SU-DHL-6 (cell line): ENCODE measurements around the gene C3orf18.

Source experiments
- H2AFZ ChIP-seq: fragments of 200-600 bp; sonication (generic); 2 replicates; pipeline ENCODE4 v1.6.1; 2014; ENCODE audit warnings: low read depth, mild to moderate bottlenecking, moderate library complexity, mixed read lengths, antibody characterized with exemption, low read length; ENCODE audit not compliant: severe bottlenecking
- H3F3A ChIP-seq: fragments of 200-600 bp; shearing (Covaris generic); 2 replicates; pipeline ENCODE4 v1.6.0; 2016; ENCODE audit warnings: antibody characterized with exemption, mild to moderate bottlenecking; ENCODE audit not compliant: insufficient read depth
- H3K27ac ChIP-seq: fragments of 200-600 bp; sonication (generic); 2 replicates; pipeline ENCODE4 v1.5.1; 2016; ENCODE audit warnings: low read depth, mild to moderate bottlenecking, low read length, moderate library complexity, mixed read lengths
- H3K27me3 ChIP-seq: fragments of 200-600 bp; sonication (generic), shearing (Covaris generic); 2 replicates; pipeline ENCODE4 v1.6.0; 2014; ENCODE audit warnings: mild to moderate bottlenecking, low read length
- H3K36me3 ChIP-seq: fragments of 200-600 bp; sonication (generic); 2 replicates; pipeline ENCODE4 v1.6.1; 2014; ENCODE audit warnings: mild to moderate bottlenecking, low read length, mixed read lengths
- H3K4me2 ChIP-seq: fragments of 300-600, 200-600 bp; shearing (Covaris generic), sonication (generic); 2 replicates; pipeline ENCODE4 v1.6.0; 2014; ENCODE audit warnings: low read length, low read depth, mild to moderate bottlenecking; ENCODE audit not compliant: poor library complexity, severe bottlenecking
- H3K4me3 ChIP-seq: fragments of 200-600 bp; sonication (generic); 2 replicates; pipeline ENCODE4 v1.5.1; 2014; ENCODE audit warnings: antibody characterized with exemption, low read length, mild to moderate bottlenecking, mixed read lengths; ENCODE audit not compliant: insufficient read depth, poor library complexity, severe bottlenecking
- H3K79me2 ChIP-seq: fragments of 200-600 bp; sonication (generic); 2 replicates; pipeline ENCODE4 v1.6.1; 2014; ENCODE audit warnings: mild to moderate bottlenecking, low read length, moderate library complexity; ENCODE audit not compliant: insufficient read depth
- H3K9ac ChIP-seq: fragments of 200-600 bp; sonication (generic); 2 replicates; pipeline ENCODE4 v1.7.0; 2014; ENCODE audit warnings: mild to moderate bottlenecking, low read length
- H3K9me2 ChIP-seq: fragments of 200-600 bp; sonication (generic); replicated peaks from 2 replicates; pipeline ENCODE4 v1.6.1; 2014; ENCODE audit warnings: low read length; ENCODE audit not compliant: insufficient read depth
- H3K9me3 ChIP-seq: fragments of 200-600 bp; sonication (generic); 2 replicates; pipeline ENCODE4 v1.6.1; 2014; ENCODE audit warnings: low read length, mixed read lengths; ENCODE audit not compliant: insufficient read depth
- H4K20me1 ChIP-seq: fragments of 200-600 bp; sonication (generic); 2 replicates; pipeline ENCODE4 v1.6.1; 2014; ENCODE audit warnings: low read depth, mild to moderate bottlenecking, antibody characterized with exemption, low read length, moderate library complexity, mixed read lengths
- EZH2phosphoT487 ChIP-seq: fragments of 200-600 bp; sonication (generic), shearing (Covaris generic); conservative IDR thresholded peaks from 2 replicates; pipeline ENCODE4 v1.6.1; 2018; ENCODE audit warnings: mild to moderate bottlenecking, antibody characterized with exemption, low read length, moderate library complexity, mixed read lengths
- TF ChIP-seq, protein P1 (sequence below): fragments of 200-600 bp; sonication (generic); IDR thresholded peaks from one replicate; pipeline ENCODE4 v1.5.1; 2017; ENCODE audit warnings: antibody characterized with exemption, mild to moderate bottlenecking, low read length, moderate library complexity; ENCODE audit not compliant: insufficient read depth, poor library complexity, severe bottlenecking

The C3orf18 gene

DNA sequence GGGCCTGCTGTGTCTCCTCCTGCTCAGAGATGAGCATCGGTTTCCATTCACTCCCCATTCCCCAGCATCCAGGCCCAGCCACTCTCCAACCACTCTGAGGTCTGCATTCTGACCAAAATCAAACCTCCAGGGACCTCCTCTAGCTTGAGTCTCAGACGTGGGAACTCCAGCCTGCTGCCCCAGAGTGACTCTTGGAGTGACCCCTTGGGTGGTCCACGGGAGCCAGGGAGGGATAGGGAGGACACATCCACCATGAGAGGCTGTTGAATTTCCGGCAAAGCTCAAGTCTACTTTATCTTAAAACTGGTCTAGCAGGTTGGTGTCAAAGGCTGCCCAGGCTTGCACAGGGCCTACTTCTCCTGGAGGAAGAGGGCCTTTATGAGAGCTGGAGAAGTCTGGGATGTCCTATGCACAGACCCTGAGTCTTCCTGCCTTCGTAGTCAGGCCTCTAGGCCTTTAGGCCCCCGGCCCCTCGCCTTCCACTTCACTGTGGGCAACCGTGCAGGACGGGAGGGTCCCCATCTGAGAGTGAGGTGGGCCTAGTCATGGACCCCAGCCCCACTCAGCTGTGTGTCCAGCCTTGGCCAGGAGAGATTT lies 35.1 kb upstream of the C3orf18 start:
- H3K27me3 ChIP-seq: no peaks in the 10 kb centered on the region
- no peak overlapping the region for H3K27ac ChIP-seq
- no peak overlapping the region for H3K9ac ChIP-seq
- H3K4me3 ChIP-seq: no peak overlapping the region
- H3F3A ChIP-seq: no peaks in the 10 kb centered on the region
- H3K36me3 ChIP-seq: no peaks in the 10 kb centered on the region
- no peak overlapping the region for H2AFZ ChIP-seq
- no peaks in the 10 kb centered on the region for H4K20me1 ChIP-seq
- no peaks in the 10 kb centered on the region for H3K9me3 ChIP-seq
- H3K4me2 ChIP-seq: no peak overlapping the region
- TF ChIP-seq EZH2phosphoT487: no peak
- TF ChIP-seq, protein P1, sequence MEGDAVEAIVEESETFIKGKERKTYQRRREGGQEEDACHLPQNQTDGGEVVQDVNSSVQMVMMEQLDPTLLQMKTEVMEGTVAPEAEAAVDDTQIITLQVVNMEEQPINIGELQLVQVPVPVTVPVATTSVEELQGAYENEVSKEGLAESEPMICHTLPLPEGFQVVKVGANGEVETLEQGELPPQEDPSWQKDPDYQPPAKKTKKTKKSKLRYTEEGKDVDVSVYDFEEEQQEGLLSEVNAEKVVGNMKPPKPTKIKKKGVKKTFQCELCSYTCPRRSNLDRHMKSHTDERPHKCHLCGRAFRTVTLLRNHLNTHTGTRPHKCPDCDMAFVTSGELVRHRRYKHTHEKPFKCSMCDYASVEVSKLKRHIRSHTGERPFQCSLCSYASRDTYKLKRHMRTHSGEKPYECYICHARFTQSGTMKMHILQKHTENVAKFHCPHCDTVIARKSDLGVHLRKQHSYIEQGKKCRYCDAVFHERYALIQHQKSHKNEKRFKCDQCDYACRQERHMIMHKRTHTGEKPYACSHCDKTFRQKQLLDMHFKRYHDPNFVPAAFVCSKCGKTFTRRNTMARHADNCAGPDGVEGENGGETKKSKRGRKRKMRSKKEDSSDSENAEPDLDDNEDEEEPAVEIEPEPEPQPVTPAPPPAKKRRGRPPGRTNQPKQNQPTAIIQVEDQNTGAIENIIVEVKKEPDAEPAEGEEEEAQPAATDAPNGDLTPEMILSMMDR: no peak
- H3K9me2 ChIP-seq: no peaks in the 10 kb centered on the region
- no peaks in the 10 kb centered on the region for H3K79me2 ChIP-seq

DNA sequence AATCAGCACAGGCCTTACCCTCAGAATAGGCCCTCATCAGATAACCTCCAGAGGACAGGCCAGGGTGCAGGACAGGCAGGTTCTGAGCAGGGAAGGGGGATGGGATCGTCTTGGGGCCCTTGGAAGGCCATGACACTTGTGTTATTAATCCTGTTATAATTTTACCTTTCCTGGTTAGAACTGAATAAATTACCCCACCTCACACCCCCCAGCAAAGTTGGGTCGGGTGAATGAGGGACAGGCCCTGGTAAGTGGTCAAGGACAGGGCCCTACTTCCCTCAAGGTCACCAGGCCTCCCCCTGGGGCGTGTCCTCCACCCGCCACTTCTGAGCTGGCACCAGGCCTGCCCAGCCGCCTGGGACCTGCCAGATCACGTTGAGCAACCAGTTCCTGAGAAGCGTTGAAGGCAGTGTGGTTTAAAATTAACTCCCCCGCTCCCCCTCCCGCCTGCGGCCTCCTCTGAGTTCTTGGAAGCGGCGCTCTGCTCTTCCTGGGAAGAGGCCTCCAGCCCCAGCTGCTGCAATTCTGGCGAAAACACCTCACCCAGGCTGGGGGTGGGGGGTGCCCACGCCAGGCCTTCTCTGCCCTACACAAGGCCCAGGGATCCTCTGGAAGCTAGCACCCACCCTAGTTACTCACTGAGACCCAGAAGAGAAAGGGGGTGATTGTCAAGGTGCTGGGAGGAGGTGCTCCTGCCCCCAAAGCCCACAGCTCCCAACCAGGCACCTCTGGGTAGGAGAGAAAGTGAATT lies 33.5 kb upstream of the C3orf18 start:
- Histone ChIP-seq H3K79me2 (no peaks in the 10 kb centered on the region), H2AFZ (no peak overlapping the region), H3K9me3 (no peaks in the 10 kb centered on the region), H3F3A (no peaks in the 10 kb centered on the region), H3K9ac (no peak overlapping the region), H4K20me1 (no peaks in the 10 kb centered on the region), H3K9me2 (no peaks in the 10 kb centered on the region), H3K27ac (no peak overlapping the region), H3K4me3 (no peak overlapping the region), H3K36me3 (no peaks in the 10 kb centered on the region), H3K27me3 (no peaks in the 10 kb centered on the region), H3K4me2 (no peak overlapping the region)
- TF ChIP-seq, protein P1: no peak
- TF ChIP-seq EZH2phosphoT487: no peak

DNA sequence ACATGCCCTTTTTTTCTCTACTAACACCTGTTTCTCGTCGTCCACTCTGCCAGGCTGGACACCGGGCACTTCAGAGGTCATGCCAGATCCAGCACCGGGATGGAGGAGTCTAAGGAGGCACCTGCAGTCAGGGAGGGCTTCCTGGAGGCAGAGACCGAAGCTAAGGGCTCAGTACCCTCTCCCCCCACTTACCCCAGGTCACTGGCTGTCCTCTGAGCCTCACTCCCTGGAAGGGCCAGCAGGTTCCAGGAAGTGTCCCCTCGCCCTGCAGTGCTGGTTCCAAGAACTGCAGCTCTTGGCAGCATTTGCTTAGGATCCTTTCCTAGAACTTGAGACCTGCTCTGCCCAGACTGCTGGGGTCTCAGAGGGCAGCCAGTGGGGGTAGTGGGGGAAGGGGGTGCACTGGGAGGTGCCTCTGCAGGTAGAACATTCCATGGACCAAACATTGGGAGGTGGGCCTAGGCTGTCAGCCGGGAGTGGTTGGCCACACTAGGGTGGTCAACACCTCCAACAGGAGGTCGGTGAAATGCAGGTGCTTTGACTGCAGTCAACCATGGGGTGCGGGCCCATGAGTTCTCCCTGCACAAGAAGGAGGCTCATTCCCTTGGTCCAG lies 32.7 kb upstream of the C3orf18 start:
- no peaks in the 10 kb centered on the region for H3K79me2 ChIP-seq
- H4K20me1 ChIP-seq: no peaks in the 10 kb centered on the region
- H3K9ac ChIP-seq: no peak overlapping the region
- no peak overlapping the region for H3K4me2 ChIP-seq
- H3K36me3 ChIP-seq: no peaks in the 10 kb centered on the region
- no peaks in the 10 kb centered on the region for H3K9me2 ChIP-seq
- no peaks in the 10 kb centered on the region for H3K27me3 ChIP-seq
- TF ChIP-seq, protein P1: no peak
- no peak for TF ChIP-seq EZH2phosphoT487
- H3K9me3 ChIP-seq: no peaks in the 10 kb centered on the region
- H3F3A ChIP-seq: no peaks in the 10 kb centered on the region
- no peak overlapping the region for H3K4me3 ChIP-seq
- H3K27ac ChIP-seq: no peak overlapping the region
- no peak overlapping the region for H2AFZ ChIP-seq
